ENCODE results near the gene N4BP3.
"Not testable (repeated sequence)": the region's sequence is repeated elsewhere in the genome, so short reads cannot be mapped to it uniquely, and the experiment has no call there.

N4BP3 gene

DNA sequence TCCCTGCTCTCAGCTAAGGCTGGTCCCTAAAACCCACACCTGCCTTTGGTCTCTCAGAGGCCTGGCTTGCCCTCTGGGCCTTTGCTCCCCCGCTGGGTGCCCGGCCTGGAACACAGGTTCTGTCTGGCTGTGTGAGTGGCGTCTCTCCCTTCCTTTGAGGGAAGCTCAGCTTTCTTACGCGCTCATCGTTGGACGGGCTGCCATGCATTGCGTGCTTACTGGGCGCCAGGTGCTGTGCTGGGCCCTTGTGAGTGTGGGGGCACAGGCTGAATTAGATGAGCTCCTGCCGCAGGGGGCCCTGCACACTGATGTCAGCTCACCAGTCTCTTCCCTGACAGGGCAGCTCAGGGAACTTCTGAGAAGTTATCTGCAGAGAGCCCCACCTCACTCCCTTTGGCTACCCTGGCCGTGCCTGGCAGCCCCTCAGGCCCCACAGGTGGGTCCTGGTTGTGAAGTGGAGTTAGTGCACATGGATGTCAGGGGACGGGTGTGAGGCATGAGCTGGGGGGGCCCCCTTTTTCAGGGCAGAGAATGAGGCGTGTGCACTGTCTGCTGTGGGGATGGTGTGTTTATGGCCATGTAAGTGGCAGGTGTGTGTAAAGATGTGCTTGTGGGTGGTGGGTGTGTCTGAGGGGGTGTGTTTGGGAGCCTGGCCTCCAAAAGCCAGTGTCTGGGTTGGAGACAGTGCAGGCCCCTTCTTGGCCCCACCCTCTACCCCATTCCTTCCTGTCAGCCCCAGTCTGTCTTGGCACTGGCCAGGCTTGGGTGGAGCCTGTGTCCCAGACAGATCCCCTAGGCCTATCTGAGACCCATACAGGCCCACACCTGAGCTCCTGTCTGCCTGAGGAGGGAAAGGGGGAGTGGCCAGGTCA is 10.0 kb downstream of the N4BP3 start:
- DNase-seq, result no peak

DNA sequence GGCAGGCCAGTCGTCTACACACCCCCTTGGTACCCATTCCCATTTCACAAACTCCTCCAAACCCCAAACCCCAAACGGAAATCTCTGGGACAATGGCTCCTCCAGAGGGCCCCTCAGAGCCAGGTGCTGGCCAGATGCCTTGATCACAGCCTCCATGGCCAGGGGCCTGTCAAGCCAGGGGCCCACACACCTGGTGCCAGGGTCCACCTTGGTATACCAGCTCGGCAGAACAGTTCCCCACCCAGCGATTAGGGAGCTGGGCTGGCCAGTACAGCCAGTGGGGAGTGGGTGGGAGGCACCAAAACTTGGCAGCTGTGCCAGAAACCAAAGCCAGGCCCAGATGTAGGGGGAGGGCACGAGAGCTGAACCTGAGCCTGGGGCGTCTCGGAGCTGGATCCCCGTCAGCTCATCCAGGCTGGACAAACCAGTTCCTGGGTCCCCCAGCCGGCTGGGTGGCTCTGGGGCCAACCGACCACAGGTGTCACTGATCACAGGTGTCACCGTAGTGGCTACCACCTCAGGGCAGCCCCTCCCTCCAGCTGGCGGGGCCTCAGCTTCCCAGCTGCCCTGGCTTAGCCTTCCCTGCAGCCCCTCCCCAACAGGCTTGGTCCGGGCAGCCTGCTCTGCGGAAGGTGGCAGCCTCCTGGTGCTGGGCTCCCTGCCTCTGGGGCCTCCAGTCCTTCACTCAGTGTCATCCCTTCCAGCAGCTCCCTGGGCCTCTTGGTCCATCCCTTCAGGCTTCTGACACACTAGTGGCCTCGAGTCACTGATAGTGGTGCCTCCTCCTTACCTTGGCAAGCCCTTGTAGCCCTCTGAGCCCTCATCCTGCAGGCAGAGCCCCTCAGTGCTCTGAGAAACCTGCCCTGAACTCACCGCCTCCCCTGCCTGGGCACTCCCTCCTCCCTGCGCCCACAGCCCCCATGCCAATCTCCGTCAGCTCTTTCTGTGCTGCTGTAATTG is 10.9 kb downstream of the N4BP3 start:
- DNase-seq, result no peak

DNA sequence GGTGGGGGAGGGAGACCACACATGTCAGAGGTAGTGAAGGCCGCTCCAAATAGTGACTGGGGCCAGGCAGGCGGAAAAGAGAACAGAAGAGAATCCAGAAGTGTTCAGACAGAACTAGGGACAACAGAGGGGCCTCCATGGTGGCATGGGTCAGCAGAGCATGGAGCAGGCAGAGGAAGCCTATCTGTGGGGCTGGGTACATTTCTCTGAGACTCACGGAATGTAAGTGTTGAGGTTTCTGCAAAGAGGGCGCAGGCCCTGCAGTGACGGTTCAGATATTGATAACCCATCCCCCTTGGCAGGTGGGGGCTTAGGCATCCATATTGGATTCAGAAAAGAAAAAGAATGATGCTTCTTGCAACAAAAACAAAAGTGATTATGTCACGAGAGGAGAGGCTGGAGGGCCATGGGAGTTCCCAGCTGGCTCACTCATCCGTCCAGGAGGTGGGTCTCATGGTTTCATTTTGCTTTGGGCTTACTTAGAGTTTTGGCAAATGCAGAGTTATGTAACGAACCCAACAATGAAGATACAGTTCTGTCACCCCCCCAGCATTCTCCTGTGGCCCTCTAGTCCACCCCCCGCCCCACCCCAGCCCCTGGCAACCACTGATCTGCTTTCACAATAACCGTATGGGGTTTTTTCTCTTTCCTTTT is 12.0 kb downstream of the N4BP3 start:
- DNase-seq, result no peak

DNA sequence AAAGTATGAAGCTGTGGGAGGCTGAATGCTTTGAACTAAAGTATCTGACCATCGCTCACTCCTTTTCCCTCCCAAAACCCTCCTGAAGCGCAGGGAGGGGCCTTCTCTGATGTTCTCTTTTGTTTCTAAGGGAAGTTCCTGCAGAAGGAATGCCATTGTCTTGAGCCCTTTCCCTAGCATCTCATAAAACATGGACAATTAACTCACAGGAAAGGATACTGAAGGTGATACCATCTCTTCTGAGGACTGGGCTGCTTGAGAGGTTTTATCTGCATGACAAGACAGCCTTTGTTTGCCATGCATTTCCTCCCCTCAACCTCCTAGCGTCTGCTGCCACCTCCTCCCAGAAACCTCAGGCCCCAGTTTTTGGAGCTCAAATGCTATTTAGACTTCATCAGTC is 13.2 kb downstream of the N4BP3 start:
- DNase-seq, result no peak

DNA sequence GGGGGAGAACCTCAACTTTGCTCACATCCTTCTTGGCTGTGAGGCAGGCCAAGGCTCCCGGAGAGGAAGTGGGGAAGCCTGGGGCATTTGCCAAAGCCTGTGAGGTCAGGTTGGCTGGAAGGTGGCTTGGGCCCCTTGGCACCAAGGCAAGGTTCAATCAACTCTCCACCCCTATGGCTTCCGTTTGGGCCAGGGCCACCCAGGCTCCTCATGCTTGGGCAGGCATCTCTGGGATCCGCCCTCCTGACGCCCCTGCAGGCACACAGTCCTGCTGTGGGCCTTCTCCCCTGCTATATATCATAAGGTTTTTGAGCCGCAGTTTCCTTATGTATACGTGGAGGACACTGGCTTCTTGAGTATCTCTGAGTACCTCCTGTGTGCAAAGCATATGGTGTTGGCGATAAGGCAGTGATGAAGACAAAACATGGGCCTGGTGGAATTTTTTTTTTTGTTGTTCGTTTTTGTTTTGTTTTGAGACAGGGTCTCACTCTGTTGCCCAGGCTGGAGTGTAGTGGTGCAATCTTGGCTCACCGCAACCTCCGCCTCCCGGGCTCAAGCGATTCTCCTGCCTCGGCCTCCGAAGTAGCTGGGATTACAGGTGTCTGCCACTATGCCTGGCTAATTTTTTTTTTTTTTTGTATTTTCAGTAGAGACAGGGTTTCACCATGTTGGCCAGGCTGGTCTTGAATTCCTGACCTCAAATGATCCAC is 14.1 kb downstream of the N4BP3 start:
- DNase-seq, result not testable (repeated sequence)

GRCh38 chr5:178129296-178129695 is 16.0 kb downstream of the N4BP3 start:
- DNase-seq, result no peak

GRCh38 chr5:178130234-178130575 is 16.9 kb downstream of the N4BP3 start:
- DNase-seq, result not testable (repeated sequence)

GRCh38 chr5:178130576-178131445 is 17.5 kb downstream of the N4BP3 start, which contains the start of gene RMND5B:
Gene RMND5B, plus strand, starts transcription at chr5:178131014. Its CDS starts 7,106 bp downstream, at chr5:178138120.
- peak; percentile 91 for DNase-seq

- no peak for DNase-seq
Observed at GRCh38 chr5:178131446-178131996, 18.2 kb downstream of the N4BP3 start.

DNA sequence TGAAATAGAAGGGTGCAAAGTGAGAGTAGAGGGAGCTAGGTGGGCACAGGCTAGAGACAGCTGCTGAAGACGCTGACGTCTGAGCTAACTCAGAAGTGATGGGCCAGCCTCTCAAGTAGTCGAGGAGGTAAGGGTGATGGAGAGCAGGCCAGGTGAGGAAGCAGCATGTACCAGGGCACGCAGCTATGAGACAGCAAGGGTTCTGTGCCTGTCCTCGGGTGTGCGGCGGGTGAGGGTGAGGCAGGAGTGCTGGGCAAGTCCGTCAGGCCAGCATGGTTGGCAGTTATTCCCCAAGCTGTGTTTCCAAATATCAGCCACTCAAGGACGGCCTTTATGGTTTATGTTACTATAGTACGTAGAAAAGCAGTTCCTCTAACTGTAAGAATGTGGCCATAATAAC is 23.7 kb downstream of the N4BP3 start:
- DNase-seq, result no peak

- no peak for DNase-seq
Observed at GRCh38 chr5:178137991-178138390, 24.7 kb downstream of the N4BP3 start.

DNA sequence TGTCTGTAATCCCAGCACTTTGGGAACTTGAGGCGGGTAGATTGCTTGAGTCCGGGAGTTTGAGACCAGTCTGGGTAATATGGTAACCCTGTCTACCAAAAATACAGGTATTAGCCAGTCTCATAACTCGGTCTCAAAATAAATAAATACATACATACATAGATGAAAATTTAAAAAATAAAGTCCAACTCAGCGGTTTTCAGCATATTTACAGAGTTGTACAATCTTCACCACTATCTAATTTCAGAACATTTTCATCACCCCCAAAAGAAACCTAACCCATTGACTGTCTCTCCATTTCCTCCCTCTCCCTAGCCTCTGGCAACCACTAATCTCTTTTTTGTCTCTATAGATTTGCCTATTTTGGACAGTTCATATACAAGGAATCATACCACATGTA is 28.2 kb downstream of the N4BP3 start:
- DNase-seq, result no peak

GRCh38 chr5:178142642-178143041 is 29.3 kb downstream of the N4BP3 start:
- DNase-seq, result no peak

- DNase-seq, result no peak
Observed at GRCh38 chr5:178143246-178143645, 29.9 kb downstream of the N4BP3 start.

- DNase-seq, result no peak
Observed at GRCh38 chr5:178143901-178144300, 30.6 kb downstream of the N4BP3 start.

DNA sequence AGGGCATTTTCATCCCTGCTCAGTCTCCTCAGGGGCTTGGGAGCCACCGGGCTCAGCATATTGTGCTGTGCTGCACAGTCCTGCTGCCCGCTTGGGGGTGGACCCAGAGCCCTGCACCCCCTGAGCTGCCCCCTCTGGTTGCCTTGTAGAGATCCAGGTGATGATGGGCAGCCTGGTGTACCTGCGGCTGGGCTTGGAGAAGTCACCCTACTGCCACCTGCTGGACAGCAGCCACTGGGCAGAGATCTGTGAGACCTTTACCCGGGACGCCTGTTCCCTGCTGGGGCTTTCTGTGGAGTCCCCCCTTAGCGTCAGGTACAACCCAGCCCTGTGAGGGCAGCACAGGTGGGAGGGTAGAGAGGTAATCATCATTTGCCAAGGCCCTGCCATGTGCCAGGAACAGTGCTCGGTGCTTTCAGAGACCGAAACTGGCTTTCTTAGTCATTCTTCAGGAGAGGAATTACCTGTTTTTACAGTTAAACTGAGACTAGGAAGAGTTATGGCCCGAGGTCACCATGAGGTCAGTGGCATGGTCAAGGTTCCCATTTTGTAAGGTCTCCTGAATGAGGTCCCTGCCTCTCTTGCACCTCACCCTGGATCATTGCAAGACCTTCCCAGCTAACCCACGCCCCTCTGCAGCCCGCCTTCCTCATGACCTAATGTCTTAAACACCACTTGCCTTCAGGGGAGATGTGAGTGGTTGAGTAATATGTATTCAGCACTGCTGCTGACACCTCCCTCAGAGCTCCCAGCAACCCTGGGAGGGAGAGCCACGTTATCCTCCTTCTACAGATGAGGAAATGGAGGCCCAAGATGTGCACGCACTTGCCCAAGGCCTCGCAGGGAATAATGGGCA is 32.9 kb downstream of the N4BP3 start:
- DNase-seq, result peak; percentile 81

DNA sequence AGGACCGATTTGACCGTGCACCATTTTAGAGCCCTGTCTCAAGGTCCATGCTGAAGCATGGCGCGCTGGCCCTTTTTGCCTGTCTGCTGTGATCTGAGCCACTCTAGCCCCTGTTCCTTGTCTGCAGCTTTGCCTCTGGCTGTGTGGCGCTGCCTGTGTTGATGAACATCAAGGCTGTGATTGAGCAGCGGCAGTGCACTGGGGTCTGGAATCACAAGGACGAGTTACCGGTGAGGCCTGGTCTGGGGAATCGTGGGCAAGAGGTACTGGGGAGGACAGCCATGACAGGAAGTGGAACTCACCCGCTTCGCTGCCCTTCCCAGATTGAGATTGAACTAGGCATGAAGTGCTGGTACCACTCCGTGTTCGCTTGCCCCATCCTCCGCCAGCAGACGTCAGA is 34.1 kb downstream of the N4BP3 start:
- DNase-seq, result no peak

- DNase-seq, result no peak
Observed at GRCh38 chr5:178149199-178149932, 36.0 kb downstream of the N4BP3 start.

- DNase-seq, result no peak
Observed at GRCh38 chr5:178150977-178151734, 37.8 kb downstream of the N4BP3 start.
